ENCODE results near the gene DDX59. TPM values are rescaled to one million over a fixed set of nuclear protein-coding genes. Genes with fewer than 3 reads are reported as not detected.

Gene DDX59
- total and polyA plus RNA-seq, 4 donors, result 17.3 to 32.0 (median 25.2) TPM

DNA sequence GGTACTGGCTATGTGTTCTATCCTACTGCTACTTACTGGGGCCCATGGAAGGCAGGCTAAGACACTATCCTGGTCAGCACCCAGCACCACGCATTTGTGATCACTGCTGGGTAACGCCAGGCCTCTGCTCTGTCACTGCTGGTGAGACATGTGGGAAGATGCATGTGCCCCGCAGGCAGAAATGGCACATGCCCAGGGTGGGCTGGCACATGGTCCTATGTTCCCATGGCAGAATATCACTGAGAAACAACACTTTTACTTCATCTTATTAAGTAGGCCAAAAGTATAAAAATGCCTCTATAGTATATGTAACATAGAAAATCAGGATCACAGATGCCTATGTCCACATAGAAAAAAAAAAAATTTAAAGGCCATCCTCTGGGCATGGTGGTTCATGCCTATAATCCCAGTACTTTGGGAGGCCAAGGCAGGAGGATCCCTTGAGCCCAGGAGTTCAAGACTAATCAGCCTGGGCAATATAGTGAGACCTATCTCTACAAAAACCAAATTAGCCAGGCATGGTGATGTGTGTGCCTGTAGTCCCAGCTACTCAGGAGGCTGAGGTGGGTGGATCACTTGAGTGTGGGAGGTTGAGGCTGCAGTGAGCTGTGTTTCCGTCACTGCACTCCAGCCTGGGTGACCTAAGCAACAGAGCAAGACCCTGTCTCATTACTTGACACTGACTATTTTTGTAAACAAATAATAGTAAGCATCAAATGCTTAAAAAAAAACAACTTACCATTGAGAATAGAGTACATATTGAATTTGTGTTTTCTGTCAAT, 11.5 kb downstream of the DDX59 start:
- no peak overlapping the region for H3K9ac ChIP-seq (ENCODE audit: insufficient read depth in 1 of 2, low read length in 2 of 2)

DNA sequence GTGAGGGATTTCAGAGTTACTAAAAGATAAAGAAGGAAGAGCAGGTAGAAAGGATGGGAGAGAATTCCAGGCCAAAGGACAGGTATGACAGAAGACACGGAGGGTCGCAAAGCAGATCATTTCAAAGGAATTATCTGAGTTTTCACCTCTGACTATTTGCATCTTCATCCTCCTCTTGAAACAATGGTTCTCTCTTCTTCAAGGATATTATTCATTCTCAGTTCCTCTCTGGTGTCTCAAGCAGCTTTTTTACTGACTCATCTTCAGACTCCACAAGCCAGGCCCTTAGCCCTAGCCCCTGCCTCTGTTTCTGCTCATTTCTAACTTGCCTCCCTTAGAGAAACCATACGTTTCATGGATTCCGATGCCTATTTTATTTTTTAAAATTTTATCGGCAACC, 15.0 kb downstream of the DDX59 start:
- no peak for DNase-seq
- H3K4me1 ChIP-seq (ENCODE audit: control insufficient read depth in 5 of 5, insufficient read depth in 5 of 5, low read length in 5 of 5), result no peaks in the 10 kb centered on the region
- H3K27me3 ChIP-seq (ENCODE audit: control insufficient read depth in 3 of 3, insufficient read depth in 3 of 3, low read length in 2 of 3), result no peaks in the 10 kb centered on the region
- H3K9me3 ChIP-seq (ENCODE audit: control insufficient read depth in 4 of 4, insufficient read depth in 3 of 4, low read length in 3 of 4), result no peaks in the 10 kb centered on the region
- H3K4me3 ChIP-seq, result no peak overlapping the region
- ATAC-seq (ENCODE audit: insufficient read depth, low FRiP score), result no peak
- WGBS, 2 donors, result 94 to 95% methylated on average over 5 of the region's 5 CpGs
- TF ChIP-seq, protein P1, sequence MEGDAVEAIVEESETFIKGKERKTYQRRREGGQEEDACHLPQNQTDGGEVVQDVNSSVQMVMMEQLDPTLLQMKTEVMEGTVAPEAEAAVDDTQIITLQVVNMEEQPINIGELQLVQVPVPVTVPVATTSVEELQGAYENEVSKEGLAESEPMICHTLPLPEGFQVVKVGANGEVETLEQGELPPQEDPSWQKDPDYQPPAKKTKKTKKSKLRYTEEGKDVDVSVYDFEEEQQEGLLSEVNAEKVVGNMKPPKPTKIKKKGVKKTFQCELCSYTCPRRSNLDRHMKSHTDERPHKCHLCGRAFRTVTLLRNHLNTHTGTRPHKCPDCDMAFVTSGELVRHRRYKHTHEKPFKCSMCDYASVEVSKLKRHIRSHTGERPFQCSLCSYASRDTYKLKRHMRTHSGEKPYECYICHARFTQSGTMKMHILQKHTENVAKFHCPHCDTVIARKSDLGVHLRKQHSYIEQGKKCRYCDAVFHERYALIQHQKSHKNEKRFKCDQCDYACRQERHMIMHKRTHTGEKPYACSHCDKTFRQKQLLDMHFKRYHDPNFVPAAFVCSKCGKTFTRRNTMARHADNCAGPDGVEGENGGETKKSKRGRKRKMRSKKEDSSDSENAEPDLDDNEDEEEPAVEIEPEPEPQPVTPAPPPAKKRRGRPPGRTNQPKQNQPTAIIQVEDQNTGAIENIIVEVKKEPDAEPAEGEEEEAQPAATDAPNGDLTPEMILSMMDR (IDR thresholded peaks at IDR 0.05; ENCODE audit: control extremely low read depth, extremely low read depth), result no peak
- peaks cover 14 to 27% (median 16%) of the 10 kb centered on the region in 4 donors for H3K36me3 ChIP-seq (ENCODE audit: control insufficient read depth in 4 of 4, insufficient read depth in 4 of 4, low read length in 4 of 4)
- H3K27ac ChIP-seq (ENCODE audit: low read depth in 1 of 2, low read length in 1 of 2), result no peak overlapping the region
- H3K9ac ChIP-seq (ENCODE audit: insufficient read depth in 1 of 2, low read length in 2 of 2), result no peak overlapping the region

More for the DNA sequence above, 11.5 kb downstream of the DDX59 start:
- Histone ChIP-seq H3K27ac (ENCODE audit: low read depth in 1 of 2, low read length in 1 of 2) (no peak overlapping the region), H3K36me3 (ENCODE audit: control insufficient read depth in 4 of 4, insufficient read depth in 4 of 4, low read length in 4 of 4) (peaks cover 20 to 38% (median 30%) of the 10 kb centered on the region in 4 donors), H3K27me3 (ENCODE audit: control insufficient read depth in 3 of 3, insufficient read depth in 3 of 3, low read length in 2 of 3) (no peaks in the 10 kb centered on the region), H3K4me3 (no peak overlapping the region), H3K4me1 (ENCODE audit: control insufficient read depth in 5 of 5, insufficient read depth in 5 of 5, low read length in 5 of 5) (no peaks in the 10 kb centered on the region), H3K9me3 (ENCODE audit: control insufficient read depth in 4 of 4, insufficient read depth in 3 of 4, low read length in 3 of 4) (peaks cover 0 to 1% (median 0%) of the 10 kb centered on the region in 4 donors)
- ATAC-seq (ENCODE audit: insufficient read depth, low FRiP score), result no peak
- WGBS, 2 donors, result 84 to 99% methylated on average over 4 of the region's 4 CpGs
- no peak for DNase-seq
- TF ChIP-seq, protein P1 (IDR thresholded peaks at IDR 0.05; ENCODE audit: control extremely low read depth, extremely low read depth), result no peak

DNA sequence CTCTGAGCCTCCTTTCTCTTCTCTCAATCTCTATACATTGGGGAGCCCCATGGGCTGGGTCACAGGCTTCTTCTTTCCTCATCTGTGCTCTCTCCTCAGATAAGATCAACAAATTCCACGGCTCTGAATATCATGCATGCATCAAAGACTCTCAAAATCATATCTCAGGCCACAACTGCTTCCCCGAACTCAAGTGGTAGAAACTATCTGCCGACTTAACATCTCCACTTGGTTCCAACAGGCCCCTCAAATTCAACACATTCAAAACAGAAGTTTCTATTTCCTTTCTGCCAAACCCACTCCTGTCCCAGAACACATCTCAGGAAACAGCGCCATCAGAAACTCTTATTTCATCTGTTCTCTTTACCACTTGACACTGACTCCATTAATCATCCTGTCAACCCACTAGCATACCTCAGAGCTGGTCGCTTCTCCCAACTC, 16.7 kb downstream of the DDX59 start:
- no peaks in the 10 kb centered on the region for H3K4me1 ChIP-seq (ENCODE audit: control insufficient read depth in 5 of 5, insufficient read depth in 5 of 5, low read length in 5 of 5)
- ATAC-seq (ENCODE audit: insufficient read depth, low FRiP score), result no peak
- no peak overlapping the region for H3K4me3 ChIP-seq
- peaks cover 9 to 26% (median 15%) of the 10 kb centered on the region in 4 donors for H3K36me3 ChIP-seq (ENCODE audit: control insufficient read depth in 4 of 4, insufficient read depth in 4 of 4, low read length in 4 of 4)
- no peak overlapping the region for H3K9ac ChIP-seq (ENCODE audit: insufficient read depth in 1 of 2, low read length in 2 of 2)
- no peak for DNase-seq
- no peaks in the 10 kb centered on the region for H3K27me3 ChIP-seq (ENCODE audit: control insufficient read depth in 3 of 3, insufficient read depth in 3 of 3, low read length in 2 of 3)
- 42 to 62% methylated on average over 5 of the region's 5 CpGs for WGBS, 2 donors
- no peak overlapping the region for H3K27ac ChIP-seq (ENCODE audit: low read depth in 1 of 2, low read length in 1 of 2)
- H3K9me3 ChIP-seq (ENCODE audit: control insufficient read depth in 4 of 4, insufficient read depth in 3 of 4, low read length in 3 of 4), result no peaks in the 10 kb centered on the region
- TF ChIP-seq, protein P1 (IDR thresholded peaks at IDR 0.05; ENCODE audit: control extremely low read depth, extremely low read depth), result no peak

All from lung (tissue), 12 donors.